ENCODE results near the gene TEFM.

- TF ChIP-seq POLR2AphosphoS5 (IDR thresholded peaks at IDR 0.05; ENCODE audit: low read depth, low read length) (no peak), TAF1 (IDR thresholded peaks at IDR 0.05; ENCODE audit: borderline replicate concordance, insufficient read depth, low read length) (no peak)
These were observed 11.0 kb upstream of the TEFM start for GRCh38 chr17:30917050-30917449.
